Liver (tissue), 3 donors: ENCODE data around the gene EIF4E3.

Experiments used
- ATF3 ChIP-seq: IDR thresholded peaks from 2 replicates; pipeline ENCODE4 v1.6.1; 2016; ENCODE audit warnings: antibody characterized with exemption
- CTCF ChIP-seq: fragments of 150-350 bp; IDR thresholded peaks from 2 replicates; pipeline ENCODE4 v1.5.1; 2017; ENCODE audit warnings: improper control_type of control experiment, low read depth, low read length; ENCODE audit not compliant: missing input control
- FOXA1 ChIP-seq: IDR thresholded peaks from 2 replicates; pipeline ENCODE4 v1.6.1; 2016; ENCODE audit warnings: antibody characterized with exemption
- GABPA ChIP-seq, 2 donors: IDR thresholded peaks in 1 of 2; conservative IDR thresholded peaks in 1 of 2; 2 replicates each; pipeline ENCODE4 v1.6.1; 2016; ENCODE audit warnings: antibody characterized with exemption in 2 of 2, mild to moderate bottlenecking in 1 of 2, moderate library complexity in 1 of 2
- JUND ChIP-seq, 2 donors: IDR thresholded peaks; 2 replicates each; pipeline ENCODE4 v1.6.1; 2016; ENCODE audit warnings: antibody characterized with exemption in 2 of 2
- MAX ChIP-seq: IDR thresholded peaks from 2 replicates; pipeline ENCODE4 v1.6.1; 2016; ENCODE audit warnings: antibody characterized with exemption
- NR2F2 ChIP-seq: IDR thresholded peaks from 2 replicates; pipeline ENCODE4 v1.6.1; 2016; ENCODE audit warnings: antibody characterized with exemption
- RAD21 ChIP-seq, 2 donors: IDR thresholded peaks; 2 replicates each; pipeline ENCODE4 v1.6.1; 2016; ENCODE audit warnings: antibody characterized with exemption in 2 of 2, mild to moderate bottlenecking in 2 of 2
- SP1 ChIP-seq: IDR thresholded peaks from 2 replicates; pipeline ENCODE4 v1.6.1; 2018; ENCODE audit warnings: antibody characterized with exemption, mild to moderate bottlenecking
- TAF1 ChIP-seq: conservative IDR thresholded peaks from 2 replicates; pipeline ENCODE4 v1.6.1; 2016; ENCODE audit warnings: antibody characterized with exemption, mild to moderate bottlenecking
- YY1 ChIP-seq: IDR thresholded peaks from 2 replicates; pipeline ENCODE4 v1.6.1; 2016; ENCODE audit warnings: antibody characterized with exemption, mild to moderate bottlenecking
- ZBTB33 ChIP-seq: IDR thresholded peaks from 2 replicates; pipeline ENCODE4 v1.6.1; 2016; ENCODE audit warnings: antibody characterized with exemption
- TF ChIP-seq, protein P1 (sequence below): IDR thresholded peaks from 2 replicates; pipeline ENCODE4 v1.6.1; 2016; ENCODE audit warnings: antibody characterized with exemption, mild to moderate bottlenecking
- donor health status: healthy.
- donor health status: healthy.

DNA sequence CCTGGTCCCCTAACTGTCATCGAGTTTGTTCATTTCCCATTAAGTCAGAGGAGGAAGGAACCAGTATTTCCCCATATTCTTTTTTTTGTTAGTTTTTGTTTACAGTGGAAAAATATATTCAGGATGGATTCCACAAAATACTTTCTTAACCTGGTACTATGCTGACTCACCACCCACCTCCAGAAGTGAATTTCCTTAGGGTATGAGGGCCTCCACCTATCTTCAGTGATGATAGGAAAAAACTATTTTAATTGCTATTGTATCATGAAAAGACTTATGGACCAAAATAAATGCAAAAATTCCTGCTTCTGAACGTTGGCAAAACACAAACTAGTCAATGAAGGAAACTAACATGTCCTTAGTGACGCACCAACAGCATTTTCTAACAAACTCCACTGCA, 77.5 kb downstream of the EIF4E3 start:
- TF ChIP-seq, protein P1, sequence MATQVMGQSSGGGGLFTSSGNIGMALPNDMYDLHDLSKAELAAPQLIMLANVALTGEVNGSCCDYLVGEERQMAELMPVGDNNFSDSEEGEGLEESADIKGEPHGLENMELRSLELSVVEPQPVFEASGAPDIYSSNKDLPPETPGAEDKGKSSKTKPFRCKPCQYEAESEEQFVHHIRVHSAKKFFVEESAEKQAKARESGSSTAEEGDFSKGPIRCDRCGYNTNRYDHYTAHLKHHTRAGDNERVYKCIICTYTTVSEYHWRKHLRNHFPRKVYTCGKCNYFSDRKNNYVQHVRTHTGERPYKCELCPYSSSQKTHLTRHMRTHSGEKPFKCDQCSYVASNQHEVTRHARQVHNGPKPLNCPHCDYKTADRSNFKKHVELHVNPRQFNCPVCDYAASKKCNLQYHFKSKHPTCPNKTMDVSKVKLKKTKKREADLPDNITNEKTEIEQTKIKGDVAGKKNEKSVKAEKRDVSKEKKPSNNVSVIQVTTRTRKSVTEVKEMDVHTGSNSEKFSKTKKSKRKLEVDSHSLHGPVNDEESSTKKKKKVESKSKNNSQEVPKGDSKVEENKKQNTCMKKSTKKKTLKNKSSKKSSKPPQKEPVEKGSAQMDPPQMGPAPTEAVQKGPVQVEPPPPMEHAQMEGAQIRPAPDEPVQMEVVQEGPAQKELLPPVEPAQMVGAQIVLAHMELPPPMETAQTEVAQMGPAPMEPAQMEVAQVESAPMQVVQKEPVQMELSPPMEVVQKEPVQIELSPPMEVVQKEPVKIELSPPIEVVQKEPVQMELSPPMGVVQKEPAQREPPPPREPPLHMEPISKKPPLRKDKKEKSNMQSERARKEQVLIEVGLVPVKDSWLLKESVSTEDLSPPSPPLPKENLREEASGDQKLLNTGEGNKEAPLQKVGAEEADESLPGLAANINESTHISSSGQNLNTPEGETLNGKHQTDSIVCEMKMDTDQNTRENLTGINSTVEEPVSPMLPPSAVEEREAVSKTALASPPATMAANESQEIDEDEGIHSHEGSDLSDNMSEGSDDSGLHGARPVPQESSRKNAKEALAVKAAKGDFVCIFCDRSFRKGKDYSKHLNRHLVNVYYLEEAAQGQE, result no peak
- TF ChIP-seq FOXA1 (no peak), CTCF (no peak), YY1 (no peak), NR2F2 (no peak), MAX (no peak), RAD21 (IDR thresholded peaks at IDR 0.05) (no peak), TAF1 (no peak), ZBTB33 (no peak), JUND (IDR thresholded peaks at IDR 0.05) (no peak), SP1 (no peak), GABPA (IDR thresholded peaks at IDR 0.05 in 1 of 2, conservative IDR thresholded peaks at IDR 0.05 in 1 of 2) (no peak), ATF3 (no peak)
